Endothelial cell of umbilical vein (primary cell): Measurements from ENCODE around the gene CLDN9. TPM values are rescaled to one million over a fixed set of nuclear protein-coding genes. Genes with fewer than 3 reads are reported as not detected.

Experiments
- BruUV-seq: library from RNA; stranded (reverse); fragments of 400-500 nt; replicated peaks from 2 replicates; lab custom pipeline; 2021; lab: Mats Ljungman, UMichigan
- CTCF ChIA-PET: fragments of 300-600, 350-600 bp; sonication (Branson Sonifier 250); formaldehyde crosslinking; loops from one replicate; lab custom pipeline; 2021; ENCODE audit warnings: antibody characterized with exemption, inconsistent platforms; lab: Charles Lee
- POLR2A ChIA-PET: fragments of 300-600, 350-600 bp; sonication (Branson Sonifier 250); formaldehyde crosslinking; loops from one replicate; lab custom pipeline; 2021; ENCODE audit warnings: antibody characterized with exemption, inconsistent platforms; lab: Charles Lee
- DNase-seq: peaks from one replicate; pipeline ENCODE4 v3.0.0-alpha.2; 2011; ENCODE audit warnings: low read depth, low spot score
- FAIRE-seq: peaks from 2 replicates; lab custom pipeline; 2011; peaks lifted over from hg19 to GRCh38; lab: Jason Lieb, UNC
- H2AFZ ChIP-seq: 2 replicates; pipeline ENCODE4 v1.6.0; 2012; ENCODE audit warnings: low read depth, low read length, control low read depth, inconsistent platforms
- H3K27ac ChIP-seq: 2 replicates; pipeline ENCODE4 v1.5.1; 2011; ENCODE audit warnings: low read depth, mild to moderate bottlenecking, control low read depth, low read length, moderate library complexity; ENCODE audit not compliant: insufficient read depth
- H3K27me3 ChIP-seq, 2 experiments: 2 replicates each; pipeline versions ENCODE4 v1.6.0 to v1.6.1; 2011; ENCODE audit warnings: low read length in 2 of 2, mixed read lengths in 1 of 2; ENCODE audit not compliant: control insufficient read depth in 2 of 2, insufficient read depth in 2 of 2
- H3K36me3 ChIP-seq, 2 experiments: 2 replicates in 1 of 2; 3 replicates in 1 of 2; pipeline ENCODE4 v1.5.1; 2011; ENCODE audit warnings: low read length in 2 of 2, mild to moderate bottlenecking in 1 of 2, moderate library complexity in 1 of 2; ENCODE audit not compliant: control insufficient read depth in 2 of 2, insufficient read depth in 2 of 2; ENCODE audit errors: extremely low read depth in 1 of 2
- H3K4me1 ChIP-seq: 3 replicates; pipeline ENCODE4 v1.5.1; 2011; ENCODE audit warnings: mild to moderate bottlenecking, low read length; ENCODE audit not compliant: control insufficient read depth, insufficient read depth; ENCODE audit errors: extremely low read depth
- H3K4me2 ChIP-seq: 2 replicates; pipeline ENCODE4 v1.6.1; 2011; ENCODE audit warnings: low read length, control low read depth, mixed read lengths; ENCODE audit not compliant: insufficient read depth
- H3K4me3 ChIP-seq, 3 experiments: fragments of 200-600 bp in 1 of 3; sonication (generic), shearing (Covaris generic) in 1 of 3; replicated peaks in 1 of 3; 2 replicates each; pipeline ENCODE4 v1.5.1; 2011 to 2016; ENCODE audit warnings: control low read depth in 3 of 3, low read length in 3 of 3, mild to moderate bottlenecking in 2 of 3, inconsistent platforms in 1 of 3, low read depth in 1 of 3, moderate library complexity in 1 of 3; ENCODE audit not compliant: insufficient read depth in 1 of 3
- H3K79me2 ChIP-seq: 2 replicates; pipeline ENCODE4 v1.6.0; 2012; ENCODE audit warnings: low read length, inconsistent platforms; ENCODE audit not compliant: control insufficient read depth, insufficient read depth
- H3K9ac ChIP-seq: replicated peaks from 2 replicates; pipeline ENCODE3; 2011; ENCODE audit warnings: low read length, control low read depth; ENCODE audit not compliant: insufficient read depth; ENCODE audit errors: extremely low read depth
- H3K9me1 ChIP-seq: replicated peaks from 3 replicates; pipeline ENCODE4 v1.6.0; 2011; ENCODE audit warnings: mild to moderate bottlenecking, low read length; ENCODE audit not compliant: control insufficient read depth, insufficient read depth; ENCODE audit errors: extremely low read depth
- H3K9me3 ChIP-seq: replicated peaks from 2 replicates; pipeline ENCODE4 v1.5.1; 2012; ENCODE audit warnings: low read length, inconsistent platforms; ENCODE audit not compliant: control insufficient read depth, insufficient read depth
- H4K20me1 ChIP-seq: replicated peaks from 2 replicates; pipeline ENCODE3; 2011; ENCODE audit warnings: mild to moderate bottlenecking, low read length; ENCODE audit not compliant: control insufficient read depth, insufficient read depth; ENCODE audit errors: extremely low read depth
- CTCF ChIP-seq, 2 donors: IDR thresholded peaks; 1 replicate in 1 of 2; 2 replicates in 1 of 2; pipeline ENCODE4 v1.5.1; 2011; ENCODE audit warnings: low read length in 2 of 2, mild to moderate bottlenecking in 2 of 2, moderate library complexity in 2 of 2, control low read depth in 1 of 2, inconsistent platforms in 1 of 2, low read depth in 1 of 2; ENCODE audit not compliant: insufficient read depth in 1 of 2; ENCODE audit errors: extremely low read depth in 1 of 2
- EZH2 ChIP-seq: IDR thresholded peaks from 2 replicates; pipeline ENCODE4 v1.6.1; 2012; ENCODE audit warnings: borderline replicate concordance, low read depth, mild to moderate bottlenecking, moderate library complexity, low read length, inconsistent platforms; ENCODE audit not compliant: severe bottlenecking
- FOS ChIP-seq: IDR thresholded peaks from 2 replicates; pipeline ENCODE4 v1.6.1; 2011; ENCODE audit warnings: mild to moderate bottlenecking, low read length, moderate library complexity, borderline replicate concordance; ENCODE audit not compliant: insufficient read depth
- GATA2 ChIP-seq: IDR thresholded peaks from 2 replicates; pipeline ENCODE4 v1.7.0; 2011; ENCODE audit warnings: low read depth, mild to moderate bottlenecking, moderate library complexity, mixed read lengths, low read length; ENCODE audit not compliant: insufficient read length, insufficient read depth
- JUN ChIP-seq: IDR thresholded peaks from 2 replicates; pipeline ENCODE4 v1.6.1; 2011; ENCODE audit warnings: borderline replicate concordance, low read depth; ENCODE audit not compliant: insufficient read length, insufficient read depth
- MAX ChIP-seq: IDR thresholded peaks from 2 replicates; pipeline ENCODE4 v1.6.1; 2011; ENCODE audit not compliant: insufficient read depth, insufficient read length
- MYC ChIP-seq: IDR thresholded peaks from one replicate; pipeline ENCODE4 v1.6.1; 2011; ENCODE audit warnings: mild to moderate bottlenecking, low read depth, low read length
- POLR2A ChIP-seq: IDR thresholded peaks from 2 replicates; pipeline ENCODE4 v1.6.1; 2012; ENCODE audit warnings: low read depth, mild to moderate bottlenecking, control low read depth, low read length
- POLR2AphosphoS5 ChIP-seq: IDR thresholded peaks from 2 replicates; pipeline ENCODE4 v1.6.1; 2012; ENCODE audit warnings: low read depth, mild to moderate bottlenecking, control low read depth, low read length, moderate library complexity; ENCODE audit not compliant: insufficient read depth
- dilution Hi-C: fragments of 300-500 bp; cut with MboI; formaldehyde crosslinking; loops from one replicate; pipeline ENCODE4 v1.15.0; 2019; ENCODE audit warnings: low sequenced_read_pairs; ENCODE audit not compliant: extremely low pct_ligation_motif_present
- intact Hi-C: fragments of 100-400 bp; cut with micrococcal nuclease; formaldehyde crosslinking; loops from one replicate; pipeline ENCODE4 v1.10.0; 2022
- polyA plus RNA-seq, 4 experiments: library from polyadenylated mRNA; depleted of rRNA in 3 of 4; stranded (reverse) in 3 of 4; unstranded in 1 of 4; fragments of >200 nt; gene quantifications; 2 replicates each; pipeline versions ENCODE4 v1.2.1 to v1.2.3, GENCODE V29; 2011 to 2012; ENCODE audit warnings: missing spikeins in 1 of 4
- total RNA-seq: library from RNA; stranded (reverse); gene quantifications from 2 replicates; pipeline ENCODE4 v1.2.3, GENCODE V29; 2021

Gene CLDN9
- total and polyA plus RNA-seq, 2 donors (not counting 3 experiments of a cell fraction or from before 2014, with no cell fraction given) = 0.06 TPM; not detected in 1

DNA sequence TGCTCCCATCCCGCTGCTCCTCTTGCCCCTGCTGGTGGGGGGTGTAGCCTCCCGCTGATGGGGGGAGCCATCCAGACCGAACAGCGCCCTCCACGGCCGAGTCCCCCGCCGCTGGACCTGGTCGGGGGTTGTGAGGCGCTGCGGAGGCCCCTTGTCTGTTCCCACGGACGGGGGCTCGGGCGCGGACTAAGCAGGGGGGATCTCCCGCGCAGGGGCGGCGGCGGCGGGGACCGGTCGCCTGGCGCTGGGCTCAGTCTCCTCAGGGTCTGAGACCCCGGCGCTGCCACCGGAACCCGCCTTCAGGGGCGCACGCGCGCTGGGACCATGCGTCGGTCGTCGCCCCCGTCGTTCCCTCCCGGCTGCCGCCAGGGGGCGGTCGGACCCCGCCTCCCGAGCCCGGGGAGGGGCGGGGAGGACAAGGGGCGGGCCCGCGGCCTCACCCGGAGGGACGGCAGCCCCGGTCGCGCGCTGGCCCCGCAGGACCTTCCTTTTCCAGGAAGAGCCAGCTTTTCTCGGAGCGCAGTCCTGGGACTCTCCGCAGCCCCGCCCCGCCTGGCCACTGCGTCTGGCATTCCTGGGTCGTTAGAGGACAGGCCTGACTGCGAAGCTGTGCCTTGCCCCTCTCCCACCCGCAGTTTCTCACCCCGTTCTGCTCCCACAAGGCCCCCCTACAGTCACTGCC is 46.5 kb downstream of the CLDN9 start:
- Histone ChIP-seq H3K4me3 (peak overlapping the region; percentile 44 to 64 (median 59)), H3K9ac (peak overlapping the region; percentile 73), H3K4me2 (peak overlapping the region; percentile 71), H4K20me1 (no peaks in the 10 kb centered on the region), H3K27me3 (no peaks in the 10 kb centered on the region), H3K79me2 (no peaks in the 10 kb centered on the region), H3K27ac (peak overlapping the region; percentile 58), H2AFZ (peak overlapping the region; percentile 82), H3K9me1 (no peaks in the 10 kb centered on the region), H3K36me3 (no peaks in the 10 kb centered on the region), H3K4me1 (peaks cover 9% of the 10 kb centered on the region), H3K9me3 (no peaks in the 10 kb centered on the region)
- CTCF ChIA-PET = interaction anchor here (0.6 to 2.9 kb wide), 34 partner anchors 17 to 113 kb away, joined by 3 to 113 read pairs (median 6); partner anchors contain the start of genes TNFRSF12A, ZNF205, ZNF213 and ZSCAN10
- DNase-seq = peak; percentile 85
- intact Hi-C loops (loop anchor here (1.0 to 2.0 kb wide), 7 partner anchors 28 to 70 kb away; no protein-coding TSS in a partner anchor), dilution Hi-C loops (no loop called here)
- TF ChIP-seq FOS = no peak
- no peak for TF ChIP-seq JUN
- TF ChIP-seq EZH2 = no peak
- TF ChIP-seq POLR2A = peak; percentile 76
- TF ChIP-seq MAX = no peak
- no peak for TF ChIP-seq GATA2
- TF ChIP-seq POLR2AphosphoS5 = peak; percentile 82
- no peak for TF ChIP-seq MYC
- TF ChIP-seq CTCF (IDR thresholded peaks at IDR 0.05; ENCODE audit: extremely low read depth in 1 of 2, insufficient read depth in 1 of 2, low read depth in 1 of 2, low read length in 2 of 2) = peak; percentile 73 to 84
- no TSS peak for BruUV-seq
- POLR2A ChIA-PET = interaction anchor here (0.6 to 2.1 kb wide), 2 partner anchors 11 to 71 kb away, joined by 3 to 5 read pairs; no protein-coding TSS in a partner anchor
- FAIRE-seq = peak; percentile 93
